GM19193 (cell line): ENCODE measurements around the gene PHKG2.

Source experiments
- POLR2A ChIP-seq: IDR thresholded peaks from 4 replicates; pipeline ENCODE4 v1.6.1; 2011; ENCODE audit not compliant: insufficient read depth, insufficient read length; ENCODE audit errors: extremely low read depth

PHKG2 gene

GRCh38 chr16:30761427-30761927, 13.3 kb downstream of the PHKG2 start:
- no peak for TF ChIP-seq POLR2A

- TF ChIP-seq POLR2A, result peak; percentile 84
Measured at GRCh38 chr16:30761928-30762902, 14.0 kb downstream of the PHKG2 start, which contains the start of the genes CFAP119 and RNF40. CFAP119 (minus strand) TSS chr16:30762062; CDS start chr16:30761748, 314 bp downstream. RNF40 (plus strand) TSS chr16:30762322; CDS start chr16:30762546, 224 bp downstream.

- no peak for TF ChIP-seq POLR2A
Measured at GRCh38 chr16:30762991-30763725, 14.9 kb downstream of the PHKG2 start.

GRCh38 chr16:30764086-30764485, 15.9 kb downstream of the PHKG2 start:
- TF ChIP-seq POLR2A, result no peak

GRCh38 chr16:30764816-30765465, 16.7 kb downstream of the PHKG2 start:
- no peak for TF ChIP-seq POLR2A

- TF ChIP-seq POLR2A, result no peak
Measured at GRCh38 chr16:30766206-30766932, 18.1 kb downstream of the PHKG2 start.

- TF ChIP-seq POLR2A, result no peak
Measured at GRCh38 chr16:30766933-30767284, 18.7 kb downstream of the PHKG2 start.

GRCh38 chr16:30767767-30768465, 19.7 kb downstream of the PHKG2 start:
- no peak for TF ChIP-seq POLR2A

GRCh38 chr16:30768583-30769181, 20.5 kb downstream of the PHKG2 start:
- TF ChIP-seq POLR2A, result no peak

- TF ChIP-seq POLR2A, result no peak
Measured at GRCh38 chr16:30769379-30770089, 21.3 kb downstream of the PHKG2 start.

GRCh38 chr16:30771726-30772125, 23.5 kb downstream of the PHKG2 start:
- TF ChIP-seq POLR2A, result no peak

GRCh38 chr16:30773826-30774225, 25.6 kb downstream of the PHKG2 start:
- TF ChIP-seq POLR2A, result no peak
